IMR-90 (cell line): ENCODE results near the gene FOXR1. TPM values are rescaled to one million over a fixed set of nuclear protein-coding genes. Genes with fewer than 3 reads are reported as not detected.

Experiments
- ATAC-seq: fragments of 200-7000 bp; cut with Tn5 transposase; 2 replicates; pipeline ENCODE4 v1.9.1; 2020; ENCODE audit warnings: low read depth, mild to moderate bottlenecking, moderate library complexity
- BruUV-seq: library from RNA; stranded (reverse); fragments of 400-500 nt; replicated peaks from 2 replicates; lab custom pipeline; 2021; lab: Mats Ljungman, UMichigan
- CTCF ChIA-PET: fragments of 300-600 bp; formaldehyde crosslinking; extraction: SDS; loops from one replicate; lab custom pipeline; 2021; ENCODE audit warnings: antibody characterized with exemption; lab: Yijun Ruan, JAX
- POLR2A ChIA-PET: fragments of 300-600 bp; sonication (Branson Sonifier 250); formaldehyde crosslinking; loops from one replicate; lab custom pipeline; 2022; ENCODE audit warnings: antibody characterized with exemption; ENCODE audit not compliant: unreplicated experiment; lab: Charles Lee
- DNase-seq: peaks from one replicate; pipeline ENCODE4 v3.0.0; 2013
- H2AFZ ChIP-seq: replicated peaks from 2 replicates; pipeline ENCODE3; 2013; ENCODE audit warnings: low read length, mild to moderate bottlenecking; ENCODE audit not compliant: poor library complexity
- H2AK5ac ChIP-seq: 2 replicates; pipeline ENCODE4 v1.6.1; 2013; ENCODE audit warnings: low read depth, low read length, inconsistent platforms
- H2AK9ac ChIP-seq: replicated peaks from 2 replicates; pipeline ENCODE3; 2013; ENCODE audit warnings: mild to moderate bottlenecking, low read depth, low read length, moderate library complexity; ENCODE audit not compliant: poor library complexity
- H2BK120ac ChIP-seq: 2 replicates; pipeline ENCODE4 v1.6.1; 2013; ENCODE audit warnings: low read depth, low read length, inconsistent platforms
- H2BK15ac ChIP-seq: 3 replicates; pipeline ENCODE4 v1.6.1; 2013; ENCODE audit warnings: low read depth, low read length, inconsistent platforms
- H2BK20ac ChIP-seq: 2 replicates; pipeline ENCODE4 v1.6.1; 2013; ENCODE audit warnings: low read depth, mild to moderate bottlenecking, inconsistent platforms, low read length, moderate library complexity
- H2BK5ac ChIP-seq: 2 replicates; pipeline ENCODE4 v1.6.1; 2013; ENCODE audit warnings: mild to moderate bottlenecking, low read depth, low read length, inconsistent platforms; ENCODE audit not compliant: poor library complexity, severe bottlenecking
- H3K14ac ChIP-seq: replicated peaks from 2 replicates; pipeline ENCODE4 v1.6.1; 2013; ENCODE audit warnings: low read depth, low read length, inconsistent platforms
- H3K18ac ChIP-seq: 2 replicates; pipeline ENCODE4 v1.6.1; 2013; ENCODE audit warnings: low read depth, low read length, control low read depth
- H3K23ac ChIP-seq: 2 replicates; pipeline ENCODE4 v1.6.1; 2013; ENCODE audit warnings: low read depth, low read length, inconsistent platforms
- H3K27ac ChIP-seq: 2 replicates; pipeline ENCODE4 v1.5.1; 2013; ENCODE audit warnings: mild to moderate bottlenecking, control low read depth, low read length; ENCODE audit not compliant: insufficient read depth
- H3K27me3 ChIP-seq: 2 replicates; pipeline ENCODE4 v1.6.1; 2013; ENCODE audit warnings: low read length; ENCODE audit not compliant: control insufficient read depth, insufficient read depth
- H3K36me3 ChIP-seq: 2 replicates; pipeline ENCODE4 v1.6.1; 2013; ENCODE audit warnings: low read length, mixed read lengths; ENCODE audit not compliant: control insufficient read depth, insufficient read depth
- H3K4ac ChIP-seq: 2 replicates; pipeline ENCODE4 v1.6.1; 2013; ENCODE audit warnings: low read depth, low read length, inconsistent platforms
- H3K4me1 ChIP-seq: 2 replicates; pipeline ENCODE4 v1.6.1; 2013; ENCODE audit warnings: low read length, mixed read lengths; ENCODE audit not compliant: control insufficient read depth, insufficient read depth
- H3K4me2 ChIP-seq: 2 replicates; pipeline ENCODE4 v1.6.1; 2013; ENCODE audit warnings: low read depth, mild to moderate bottlenecking, control low read depth, low read length, moderate library complexity
- H3K4me3 ChIP-seq: 2 replicates; pipeline ENCODE4 v1.5.1; 2013; ENCODE audit warnings: low read depth, mild to moderate bottlenecking, control low read depth, low read length, moderate library complexity; ENCODE audit not compliant: insufficient read depth
- H3K56ac ChIP-seq: 2 replicates; pipeline ENCODE4 v1.6.1; 2013; ENCODE audit warnings: low read length, inconsistent platforms; ENCODE audit not compliant: insufficient read depth; ENCODE audit errors: extremely low read depth
- H3K79me1 ChIP-seq, 2 experiments: 2 replicates each; pipeline ENCODE4 v1.6.1; 2013; ENCODE audit warnings: low read length in 2 of 2, inconsistent platforms in 1 of 2, low read depth in 1 of 2
- H3K9ac ChIP-seq: 2 replicates; pipeline ENCODE4 v1.6.1; 2013; ENCODE audit warnings: low read depth, low read length, control low read depth
- H3K9me1 ChIP-seq: 2 replicates; pipeline ENCODE4 v1.6.1; 2013; ENCODE audit warnings: low read length, inconsistent platforms; ENCODE audit not compliant: insufficient read depth
- H3K9me3 ChIP-seq: 2 replicates; pipeline ENCODE4 v1.6.1; 2013; ENCODE audit warnings: low read length; ENCODE audit not compliant: control insufficient read depth, insufficient read depth
- H4K20me1 ChIP-seq: 2 replicates; pipeline ENCODE4 v1.6.1; 2013; ENCODE audit warnings: low read length, inconsistent platforms; ENCODE audit not compliant: insufficient read depth
- H4K5ac ChIP-seq: 2 replicates; pipeline ENCODE4 v1.6.1; 2013; ENCODE audit warnings: mild to moderate bottlenecking, low read depth, low read length, control low read depth
- H4K8ac ChIP-seq, 2 experiments: 2 replicates each; pipeline ENCODE4 v1.6.1; 2013; ENCODE audit warnings: low read depth in 2 of 2, low read length in 2 of 2, control low read depth in 1 of 2, inconsistent platforms in 1 of 2
- H4K91ac ChIP-seq: 2 replicates; pipeline ENCODE4 v1.6.1; 2013; ENCODE audit warnings: low read depth, low read length, inconsistent platforms; ENCODE audit not compliant: insufficient read depth
- BHLHE40 ChIP-seq: fragments of 150-350 bp; IDR thresholded peaks from 2 replicates; pipeline ENCODE4 v1.6.1; 2016; ENCODE audit warnings: mild to moderate bottlenecking, low read depth, low read length
- FOS ChIP-seq: fragments of 150-350 bp; IDR thresholded peaks from 2 replicates; pipeline ENCODE4 v1.6.1; 2016; ENCODE audit warnings: low read depth, low read length
- MXI1 ChIP-seq: IDR thresholded peaks from 2 replicates; pipeline ENCODE4 v1.6.1; 2012; ENCODE audit warnings: low read depth, mild to moderate bottlenecking, low read length, moderate library complexity, borderline replicate concordance
- WGBS, 2 experiments: methylation state at CpG; one replicate each; pipeline versions ENCODE4 v1.1.5 to v1.1.7; 2013; ENCODE audit warnings: missing lambda C conversion rate in 2 of 2; ENCODE audit not compliant: insufficient read length in 1 of 2; ENCODE audit errors: extremely low coverage in 2 of 2; 5-methylcytosine and 5-hydroxymethylcytosine counted together
- dilution Hi-C: fragments of 300-500 bp; cut with HindIII; formaldehyde crosslinking; loops from one replicate; pipeline ENCODE4 v1.14.3; 2018; ENCODE audit warnings: low sequenced_read_pairs; ENCODE audit not compliant: unreplicated experiment
- in situ Hi-C: fragments of 300-500 bp; cut with MboI; formaldehyde crosslinking; loops from 3 replicates; pipeline ENCODE4 v1.14.3; 2019; ENCODE audit warnings: low sequenced_read_pairs, inconsistent platforms, mixed read lengths
- intact Hi-C: fragments of 100-400 bp; cut with micrococcal nuclease; formaldehyde crosslinking; loops from 2 replicates; pipeline ENCODE4 v1.10.0; 2022
- polyA plus RNA-seq, 3 experiments: library from polyadenylated mRNA; depleted of rRNA; stranded (reverse); fragments of >200 nt; gene quantifications; 2 replicates each; pipeline ENCODE4 v1.2.3, GENCODE V29; 2012; ENCODE audit warnings: low replicate concordance in 1 of 3
- total RNA-seq: library from RNA; depleted of rRNA; stranded (reverse); fragments of >200 nt; gene quantifications from 2 replicates; pipeline ENCODE4 v1.2.3, GENCODE V29; 2012

The FOXR1 gene
- total and polyA plus RNA-seq, 2 of the 4 experiments (the other 2 are of a cell fraction), result not detected

DNA sequence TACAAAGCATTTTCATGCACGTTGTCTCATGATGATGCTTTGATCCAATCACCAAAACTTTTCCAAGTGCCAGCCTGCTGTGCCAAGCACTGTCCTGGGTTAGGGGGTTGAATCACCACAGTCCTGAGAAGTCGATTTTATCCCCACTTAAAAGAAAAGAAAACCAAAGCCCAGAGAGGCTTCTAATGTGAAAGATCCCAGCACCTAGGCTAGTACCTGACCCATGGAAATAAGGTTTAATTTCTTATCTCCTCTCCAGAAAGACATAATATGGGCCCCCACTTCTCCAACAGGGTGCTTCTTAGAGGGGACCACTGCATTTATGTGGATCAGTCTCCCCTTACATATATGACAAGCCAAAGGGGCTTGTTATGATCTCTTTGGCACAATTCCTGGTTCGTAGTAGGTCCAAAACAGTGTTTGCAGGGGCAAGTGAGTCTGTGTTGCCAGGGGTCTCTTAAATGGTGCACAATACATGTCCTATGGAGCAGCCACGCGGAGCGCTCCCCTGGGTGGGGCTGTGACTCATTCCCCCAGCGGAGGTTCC is 43.9 kb upstream of the FOXR1 start:
- intact Hi-C loops (loop anchor here (1.0 kb wide), 4 partner anchors 20 to 268 kb away; partner anchors contain the start of gene DDX6), dilution Hi-C loops (no loop called here), in situ Hi-C loops (no loop called here)
- Histone ChIP-seq H3K9ac (peak overlapping the region; percentile 17; the same call in 1 of the 2 replicates), H3K4me3 (no peak overlapping the region), H4K20me1 (peaks cover 25% of the 10 kb centered on the region), H3K36me3 (no peaks in the 10 kb centered on the region), H2BK15ac (peak overlapping the region; percentile 16; the same call in 1 of the 3 replicates), H3K56ac (peak overlapping the region; percentile 62; the same call in 1 of the 2 replicates), H3K4me2 (peak overlapping the region; percentile 54), H3K23ac (0 out of 2 replicates have a peak overlapping the region, but pooled peaks have one; percentile 20), H4K5ac (no peak overlapping the region), H2BK20ac (no peak overlapping the region), H2AK9ac (peak overlapping the region; percentile 53), H4K91ac (peak overlapping the region; percentile 71), H2AFZ (peak overlapping the region; percentile 97), H2BK5ac (no peak overlapping the region), H3K4me1 (0 out of 2 replicates have a peak, but pooled peaks cover 3% of the 10 kb centered on the region), H3K27me3 (no peaks in the 10 kb centered on the region), H3K4ac (peak overlapping the region; percentile 77), H3K9me1 (no peaks in the 10 kb centered on the region), H3K18ac (no peak overlapping the region), H3K14ac (0 out of 2 replicates have a peak overlapping the region, but pooled peaks have one; percentile 36), H3K9me3 (no peaks in the 10 kb centered on the region), H2AK5ac (peak overlapping the region; percentile 77), H3K79me1 (peaks cover 0 to 24% of the 10 kb centered on the region in 2 experiments; a peak in 2 of 4 replicates), H4K8ac (peak overlapping the region in 1 of 2 experiments; percentile 57; a peak in 2 of 4 replicates), H3K27ac (no peak overlapping the region), H2BK120ac (peak overlapping the region; percentile 59)
- TF ChIP-seq FOS (0 out of 2 replicates have a peak, but pooled peaks have one; percentile 58), BHLHE40 (no peak), MXI1 (0 out of 2 replicates have a peak, but pooled peaks have one; percentile 45)
- DNase-seq (no peak), ATAC-seq (no peak)
- WGBS, 2 experiments, result 0% methylated on average over 4 of the region's 7 CpGs; no CpG with 5 or more reads in 1 of the 2 experiments
- CTCF ChIA-PET, result interaction anchor here (0.5 to 1.4 kb wide), 10 partner anchors 9 to 247 kb away, joined by 3 to 15 read pairs (median 3); no protein-coding TSS in a partner anchor
- BruUV-seq, result no TSS peak
- POLR2A ChIA-PET, result no interaction called here
